COLO668 (cell line): ENCODE measurements around the gene CISD3.
A peak's percentile ranks its signal among the peaks of the same experiment; 100 is the strongest.

Experiments
- DNase-seq: peaks from one replicate; lab custom pipeline; 2025; ENCODE audit not compliant: unreplicated experiment; lab: John Stamatoyannopoulos, UW

CISD3 gene

DNA sequence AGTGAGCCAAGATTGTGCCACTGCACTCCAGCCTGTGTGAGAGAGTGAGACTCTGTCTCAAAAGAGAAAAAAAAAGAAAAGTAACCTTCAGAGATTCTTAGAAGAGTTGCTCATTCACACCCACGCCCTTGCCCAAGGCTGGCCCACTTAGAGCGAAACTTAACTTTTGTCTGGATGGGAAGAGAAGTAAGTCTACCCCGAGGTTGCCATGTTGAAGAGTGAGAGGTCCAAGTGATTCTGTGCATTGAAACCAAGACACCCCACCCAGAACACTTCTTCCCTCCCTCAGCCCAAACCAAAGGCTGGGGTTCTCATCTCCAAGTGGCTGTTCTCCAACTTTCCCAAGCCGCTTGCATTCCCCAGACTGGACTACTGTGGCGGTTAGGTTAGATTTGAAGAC, 2.4 kb upstream of the CISD3 start:
- no peak for DNase-seq

DNA sequence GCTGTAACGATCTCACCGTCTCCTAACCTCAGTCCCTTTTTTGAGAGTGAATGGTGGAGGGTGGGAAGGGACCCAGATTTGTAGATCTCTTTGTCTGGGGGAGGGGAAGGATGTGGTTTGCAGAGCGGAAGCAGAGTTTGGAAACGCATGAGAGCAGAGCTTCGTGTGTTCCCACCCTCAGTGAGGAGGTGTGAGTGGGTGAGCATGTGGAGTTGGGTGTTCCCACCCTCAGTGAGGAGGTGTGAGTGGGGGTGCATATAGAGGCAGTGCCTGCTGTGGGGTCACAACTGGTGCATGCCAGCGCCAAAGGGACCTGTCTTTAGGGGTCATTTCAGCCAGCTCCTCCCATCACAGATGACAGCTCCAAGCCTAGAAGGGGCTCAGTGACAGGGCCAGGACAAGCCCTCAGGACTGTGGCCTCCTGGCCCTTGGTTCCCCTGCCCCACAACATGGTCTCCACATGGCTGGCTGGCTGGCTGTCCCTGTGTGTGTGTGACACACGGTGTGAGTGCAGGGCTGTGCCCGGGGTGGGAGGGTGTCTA, 1.8 kb upstream of the CISD3 start:
- no peak for DNase-seq

DNA sequence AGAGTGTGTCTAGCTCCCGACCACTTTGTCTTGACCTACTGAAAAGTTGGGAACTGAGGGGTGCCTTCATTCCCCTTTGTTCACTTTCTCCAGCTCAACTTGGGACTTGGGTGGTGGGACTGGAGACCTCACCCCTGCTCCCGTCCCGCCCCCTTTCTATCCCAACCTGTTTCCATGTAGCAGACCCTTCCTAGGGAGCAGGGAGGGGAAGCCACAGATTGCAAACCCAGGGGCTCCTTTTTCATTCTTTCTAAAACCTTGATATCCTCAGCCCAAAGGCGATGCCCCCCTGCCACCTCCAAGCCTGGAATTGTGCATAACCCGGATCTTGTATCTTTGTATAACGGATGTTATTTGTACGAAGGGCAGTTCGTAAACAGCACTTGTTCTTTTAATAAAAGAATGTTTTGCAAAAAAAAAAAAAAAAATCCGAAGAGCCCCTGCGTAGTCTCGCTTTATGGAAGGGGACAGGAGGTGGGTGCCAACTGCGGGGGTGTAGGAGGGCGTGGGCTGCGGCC, 714 bp upstream of the CISD3 start:
- DNase-seq: no peak

DNA sequence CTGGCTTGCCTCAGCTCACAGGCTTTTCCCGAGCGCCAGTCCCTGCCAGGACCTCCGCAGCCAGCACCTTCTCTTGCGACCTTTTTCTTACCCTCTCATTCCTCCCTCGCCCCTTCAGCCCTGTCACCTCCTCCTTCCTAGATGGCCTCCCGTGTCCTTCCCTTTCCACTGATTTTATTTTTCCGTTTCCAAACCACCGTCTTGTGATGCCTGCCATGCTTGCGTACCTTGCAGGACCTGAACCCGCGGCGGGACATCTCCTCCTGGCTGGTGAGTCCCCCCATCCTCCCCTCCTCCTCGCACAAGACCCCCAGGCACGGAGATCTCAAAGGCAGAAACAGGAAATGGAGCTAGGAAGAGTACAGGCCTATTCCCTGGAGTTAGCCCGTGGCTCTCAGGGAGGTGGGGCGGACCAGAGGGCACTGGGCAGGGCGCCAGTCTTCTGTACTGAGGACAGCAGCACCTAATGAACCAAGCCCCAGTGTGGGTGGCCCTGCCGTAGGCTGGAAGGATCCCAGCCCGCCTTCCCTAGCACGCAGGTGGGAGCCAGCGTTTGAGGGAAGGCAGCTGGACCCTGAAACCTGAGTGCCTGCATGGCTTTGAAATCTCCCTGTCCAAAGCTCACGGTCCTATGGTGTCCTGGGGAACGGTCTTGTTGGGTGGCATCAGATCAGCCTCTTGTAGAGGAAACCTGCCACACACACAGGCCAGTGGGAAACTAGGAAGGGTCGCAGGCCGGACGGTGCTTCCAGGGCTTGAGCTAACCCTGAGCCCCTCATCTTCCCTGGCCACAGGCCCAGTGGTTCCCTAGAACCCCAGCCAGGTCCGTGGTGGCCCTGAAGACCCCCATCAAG, 612 bp downstream of the CISD3 start:
- peak; percentile 64 for DNase-seq

DNA sequence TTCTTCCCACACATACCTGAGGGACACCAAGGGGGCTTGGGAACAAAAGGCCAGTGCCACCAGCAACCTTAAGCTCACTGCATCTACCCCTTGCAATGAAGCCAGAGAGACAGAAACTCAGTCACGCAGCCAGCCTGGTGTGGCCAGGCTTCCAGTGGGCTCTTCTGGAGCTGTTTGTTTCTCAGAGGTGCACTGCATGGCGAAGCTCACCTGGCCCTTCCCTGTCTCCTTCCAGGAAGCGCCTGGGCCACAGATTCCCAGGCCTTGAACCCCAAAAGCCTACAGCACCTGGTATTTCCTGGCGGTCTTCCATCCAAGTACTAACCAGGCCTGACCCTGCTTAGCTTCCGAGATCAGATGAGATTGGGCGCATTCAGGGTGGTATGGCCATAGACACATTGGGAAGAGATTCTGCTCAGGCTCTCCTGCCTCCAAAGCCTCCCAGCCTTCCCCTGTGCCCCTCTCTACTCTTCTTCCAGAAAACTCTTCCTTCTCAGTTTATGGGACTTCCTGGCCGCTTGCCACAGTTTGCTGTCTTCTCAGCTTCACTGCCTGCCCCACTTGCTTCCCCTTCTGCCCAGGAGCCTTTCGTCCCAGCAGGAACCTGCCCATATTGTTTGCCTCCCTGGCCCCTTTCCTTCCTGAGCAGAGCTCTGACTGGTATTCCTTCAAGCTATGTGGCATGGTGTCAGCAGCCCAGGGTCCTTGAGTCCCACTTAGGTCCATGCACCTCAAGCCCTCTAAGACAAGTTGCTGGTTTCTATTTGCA, 1.6 kb downstream of the CISD3 start:
- DNase-seq: no peak

DNA sequence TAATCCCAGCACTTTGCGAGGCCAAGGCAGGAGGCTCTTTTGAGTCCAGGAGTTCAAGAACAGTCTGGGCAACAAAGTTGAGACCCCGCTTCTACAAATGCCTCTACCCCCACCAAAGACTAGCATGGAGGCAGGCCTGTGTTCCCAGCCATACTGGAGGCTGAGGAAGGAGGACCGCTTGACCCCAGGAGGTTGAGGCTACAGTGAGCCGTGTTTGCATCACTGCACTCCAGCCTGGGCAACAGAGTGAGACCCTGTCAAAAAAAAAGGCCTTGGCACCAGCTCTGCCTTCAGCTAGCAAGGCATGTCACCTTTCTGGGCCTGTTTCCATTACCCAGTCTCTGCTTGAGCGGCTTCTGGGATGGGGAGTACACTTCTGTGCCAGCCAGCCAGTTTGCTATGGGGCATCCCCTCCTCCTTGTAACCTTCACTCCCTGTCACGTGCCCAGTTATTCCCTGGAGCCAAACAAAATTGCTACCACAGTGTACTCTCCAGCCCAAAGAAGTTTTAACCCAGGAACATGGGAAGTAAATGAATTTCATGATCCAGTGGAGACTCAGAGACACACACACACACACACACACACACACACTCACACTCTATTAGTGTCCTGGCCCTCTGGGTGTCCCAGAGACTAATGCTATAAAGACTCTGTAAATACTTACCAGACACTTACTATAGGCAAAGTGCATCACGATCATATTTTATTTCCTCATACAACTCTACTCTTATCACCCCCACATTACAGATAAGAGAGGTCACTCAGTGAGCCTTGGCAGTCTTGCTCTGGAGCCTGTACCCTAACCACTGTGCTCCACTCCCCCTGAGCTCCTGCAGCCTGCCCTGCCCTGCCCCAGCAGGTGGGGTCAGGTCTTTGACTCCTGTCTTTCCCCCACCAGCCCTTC, 2.5 kb downstream of the CISD3 start:
- no peak for DNase-seq

DNA sequence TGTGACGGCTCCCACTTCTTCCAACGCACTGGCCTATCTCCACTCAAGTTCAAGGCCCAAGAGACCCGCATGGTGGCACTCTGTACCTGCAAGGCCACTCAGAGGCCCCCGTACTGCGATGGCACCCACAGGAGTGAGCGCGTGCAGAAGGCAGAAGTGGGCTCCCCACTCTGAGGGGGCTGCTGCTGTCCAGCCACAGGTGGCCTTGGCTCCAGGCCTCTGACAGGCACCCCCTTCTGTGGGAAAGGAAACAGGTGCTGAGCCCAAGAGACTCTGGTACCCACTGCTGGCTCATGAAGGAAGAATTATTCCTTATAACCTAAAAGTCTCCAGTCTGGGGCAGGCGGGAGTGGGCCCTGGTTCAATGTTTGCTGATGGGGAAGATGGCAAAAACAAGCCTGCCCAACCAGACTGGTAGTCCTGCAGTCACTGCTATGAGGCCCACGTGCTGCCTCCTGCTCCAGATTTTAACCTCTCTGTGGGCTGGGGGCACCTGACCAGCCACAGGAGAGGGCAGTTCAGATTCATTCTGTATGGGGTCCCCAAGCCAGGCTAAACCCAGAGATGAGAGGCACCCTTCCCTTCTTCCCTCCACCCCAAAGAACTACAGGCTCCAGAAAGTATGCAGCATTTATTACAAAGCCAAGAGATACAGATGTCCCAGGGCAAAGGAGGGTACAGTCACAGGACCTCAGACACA, 3.3 kb downstream of the CISD3 start:
- no peak for DNase-seq

DNA sequence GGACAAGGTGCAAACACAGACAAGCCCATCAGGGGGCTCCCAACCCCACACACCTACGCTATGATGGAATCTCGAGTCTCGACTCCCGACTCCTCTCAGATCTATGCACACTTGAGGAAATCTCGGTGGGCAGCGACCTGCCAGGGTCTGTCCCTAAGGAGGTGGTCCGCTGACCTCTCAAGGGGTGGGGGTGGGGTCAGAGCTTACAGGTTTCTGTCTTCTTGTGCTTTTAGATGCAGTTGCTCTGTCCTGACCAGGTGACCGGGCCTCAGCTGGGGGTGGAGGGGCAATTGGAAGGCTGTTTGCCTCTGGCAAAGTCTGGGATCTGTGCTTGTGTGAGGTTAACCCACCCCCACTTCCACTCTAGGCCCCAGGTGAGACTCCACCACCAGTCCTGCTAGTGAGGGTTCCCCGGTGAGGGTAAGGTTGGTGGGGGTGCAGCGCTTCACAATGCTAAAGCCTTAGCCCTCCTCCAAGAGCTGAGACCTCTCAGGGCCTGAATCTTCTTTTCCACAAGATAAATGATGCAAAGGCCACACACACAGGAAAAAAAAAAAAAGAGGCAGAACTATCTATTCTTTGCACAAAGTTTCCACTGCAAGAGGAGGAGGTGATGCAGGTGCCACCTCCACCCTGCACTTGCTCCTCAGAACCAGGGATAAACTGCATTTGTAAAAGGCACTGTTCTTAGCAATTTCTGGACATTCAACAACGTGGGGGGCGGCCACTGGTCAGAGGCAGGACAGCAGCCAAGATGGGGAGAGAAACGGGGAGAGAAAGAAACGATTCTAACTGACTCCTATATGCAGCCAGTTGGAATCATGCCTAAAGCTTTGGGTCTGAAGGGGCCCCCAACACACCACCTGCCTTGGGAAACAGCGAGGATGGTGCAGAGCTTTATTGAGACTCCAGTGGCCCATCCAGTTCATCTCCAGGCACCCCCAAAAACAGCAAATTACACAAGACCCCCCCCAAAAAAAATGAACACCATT, 4.1 kb downstream of the CISD3 start:
- peak; percentile 4 for DNase-seq

DNA sequence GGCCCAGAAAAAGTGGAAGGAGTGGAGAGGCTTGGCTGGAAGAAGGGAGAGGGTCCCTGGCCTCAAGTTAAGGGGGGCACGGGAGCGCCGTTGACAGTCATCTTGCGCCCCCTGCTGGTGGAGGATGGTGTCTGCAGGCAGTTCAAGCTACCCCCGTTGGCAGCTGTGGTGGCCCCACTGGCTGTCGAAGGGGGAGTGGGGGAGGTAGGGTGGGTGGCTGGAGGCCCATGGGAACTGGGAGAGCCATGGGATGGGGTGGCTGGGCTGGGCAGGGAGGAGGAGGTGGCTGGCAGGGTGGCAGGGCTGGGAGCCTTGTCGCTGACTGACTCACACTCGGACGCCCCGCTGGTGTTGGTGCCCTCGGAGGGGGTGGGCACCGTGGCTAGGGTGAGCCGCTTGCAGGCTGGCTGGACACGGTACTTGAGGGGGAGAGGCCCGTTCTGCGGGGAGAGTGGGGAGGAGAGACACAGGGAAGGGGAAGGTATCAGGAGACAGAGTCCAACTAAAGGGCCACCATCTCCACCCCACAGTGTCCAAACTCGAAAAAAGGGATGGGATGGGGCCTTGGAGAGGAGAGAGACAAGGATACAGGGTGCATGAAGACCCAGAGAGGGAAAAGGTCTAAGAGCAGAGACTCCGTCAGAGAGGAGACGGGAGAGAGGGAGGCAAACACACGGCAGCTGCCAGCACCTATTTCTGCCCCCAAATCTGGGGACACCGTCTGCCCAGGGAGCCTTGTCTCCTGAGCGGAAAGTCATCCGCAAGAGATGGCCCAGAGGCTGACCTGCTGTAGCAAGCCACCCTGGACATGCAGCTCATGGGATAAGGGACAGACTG, 5.2 kb downstream of the CISD3 start:
- DNase-seq: peak; percentile 31

DNA sequence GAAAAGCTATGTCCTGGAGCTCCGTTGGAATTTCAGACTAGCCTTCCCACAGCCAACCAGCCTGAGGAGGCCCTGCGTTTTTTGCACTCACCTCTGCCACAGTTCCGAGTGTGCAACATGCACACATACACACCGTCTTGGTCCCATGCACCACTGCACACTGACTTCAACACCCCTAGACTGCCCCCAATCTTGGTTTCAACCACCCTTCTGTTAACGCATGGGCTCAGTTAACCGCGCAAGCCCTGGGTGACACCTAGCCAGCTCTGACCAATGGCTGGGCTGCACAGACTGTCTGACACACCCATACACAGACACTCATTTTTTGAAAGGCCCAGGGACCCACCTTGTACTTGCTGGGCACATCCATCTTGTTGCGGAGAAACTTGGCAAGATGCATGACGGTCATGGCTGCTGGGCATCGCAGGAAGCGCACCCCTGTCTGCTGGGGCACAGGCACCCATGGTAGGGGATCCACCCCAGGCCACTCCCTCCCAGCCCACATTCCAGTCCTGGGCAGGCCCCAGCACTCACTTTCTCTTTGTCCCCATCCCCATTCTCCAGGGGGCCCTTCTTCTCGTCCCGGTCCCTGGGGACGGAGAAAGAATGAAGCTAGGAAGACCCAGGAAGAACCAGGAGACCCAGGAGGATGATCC, 8.0 kb downstream of the CISD3 start:
- DNase-seq: no peak

DNA sequence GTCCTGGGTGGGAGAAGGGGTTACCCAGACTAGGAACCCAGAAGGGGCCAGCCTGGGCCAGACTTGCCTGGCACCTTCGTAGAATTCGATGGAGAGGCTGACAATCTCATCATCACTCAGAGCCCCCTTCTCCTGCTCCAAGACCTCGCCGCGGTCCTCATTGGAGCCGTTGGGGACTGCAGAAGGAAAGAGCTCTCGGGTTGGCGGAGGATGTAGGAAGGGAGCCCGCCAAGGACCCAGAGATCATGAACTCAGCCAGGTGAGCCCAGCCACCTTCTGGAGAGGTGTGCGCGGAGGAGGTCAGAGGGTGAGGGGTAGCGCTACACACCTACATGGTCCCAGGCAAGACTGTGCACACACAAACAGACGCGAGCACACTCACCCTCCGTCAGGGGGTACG, 8.5 kb downstream of the CISD3 start:
- no peak for DNase-seq

DNA sequence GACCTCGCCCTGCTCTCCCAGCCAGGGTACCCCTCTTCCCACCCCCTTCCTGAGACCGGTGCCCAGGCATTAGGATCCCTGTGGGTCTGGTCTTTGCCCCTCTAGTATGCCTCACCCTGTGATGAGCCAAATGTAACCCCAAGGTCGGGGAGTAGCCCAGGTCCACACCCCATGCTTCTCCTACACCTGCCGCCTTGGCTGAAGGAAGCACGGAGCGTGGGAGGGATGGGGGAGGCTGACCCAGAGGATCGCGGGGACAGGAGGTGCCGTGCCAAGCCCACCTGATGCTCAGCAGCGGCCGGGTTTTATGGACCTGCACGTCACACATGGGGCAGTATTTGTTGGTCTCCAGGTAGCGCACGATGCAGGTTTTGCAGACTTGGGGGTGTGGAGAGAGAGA, 9.2 kb downstream of the CISD3 start:
- no peak for DNase-seq

DNA sequence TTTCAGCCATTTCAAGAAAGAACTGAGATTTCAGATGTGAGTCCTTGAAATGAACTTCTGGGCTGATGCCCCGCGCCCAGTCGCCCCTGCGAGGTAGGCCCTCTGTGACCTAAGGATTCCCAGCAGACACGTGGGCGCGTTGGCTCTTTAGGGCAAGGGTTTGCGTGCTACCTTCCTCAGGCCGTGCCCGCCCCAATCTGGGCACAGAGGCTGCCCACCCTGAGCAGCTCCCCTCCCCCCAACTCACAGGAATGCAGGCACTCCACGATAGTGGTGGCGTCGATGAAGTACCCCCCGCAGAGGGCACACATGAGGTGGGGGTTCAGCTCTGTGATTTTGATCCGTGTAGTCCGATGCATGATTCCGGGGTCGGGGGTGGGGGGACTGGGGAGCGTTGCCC, 9.9 kb downstream of the CISD3 start:
- no peak for DNase-seq

DNA sequence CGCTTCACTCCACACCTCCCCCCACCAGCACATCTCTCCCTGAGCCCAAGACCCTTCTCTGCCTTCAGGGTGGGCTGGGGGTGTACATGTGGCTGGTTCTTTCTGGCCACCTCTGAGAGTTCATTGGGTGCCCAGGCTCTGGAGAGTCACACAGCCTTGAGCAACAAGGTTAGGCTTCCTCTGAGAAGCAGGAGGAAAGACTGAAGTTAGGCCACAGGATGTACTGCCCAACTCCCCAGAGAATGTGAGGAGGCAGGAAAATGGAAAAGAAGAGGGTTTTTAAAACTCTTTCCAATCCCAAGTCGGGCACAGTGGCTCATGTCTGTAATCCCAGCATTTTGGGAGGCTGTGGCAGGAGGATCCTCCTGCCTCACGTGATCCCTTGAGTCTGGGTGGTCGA, 10.7 kb downstream of the CISD3 start:
- DNase-seq: no peak

DNA sequence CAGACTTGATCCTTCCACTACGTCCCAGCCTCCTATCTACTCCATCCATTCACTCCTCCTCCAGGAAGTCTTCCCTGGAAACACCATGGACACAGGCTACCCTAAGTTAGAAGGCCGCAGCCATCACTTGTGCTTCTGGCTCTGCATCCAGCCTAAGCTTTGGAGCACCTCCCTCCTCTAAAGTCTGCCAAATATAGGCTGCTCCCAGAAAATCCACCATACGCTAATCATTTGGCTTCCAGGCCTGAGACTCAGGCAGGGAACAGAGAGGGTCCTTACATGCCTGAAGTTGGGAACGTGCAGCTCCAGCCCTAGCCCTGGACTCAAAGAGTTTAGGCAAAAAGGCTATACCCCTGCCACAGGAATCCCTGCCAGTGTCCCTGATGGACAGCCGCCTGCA, 11.3 kb downstream of the CISD3 start:
- DNase-seq: no peak

DNA sequence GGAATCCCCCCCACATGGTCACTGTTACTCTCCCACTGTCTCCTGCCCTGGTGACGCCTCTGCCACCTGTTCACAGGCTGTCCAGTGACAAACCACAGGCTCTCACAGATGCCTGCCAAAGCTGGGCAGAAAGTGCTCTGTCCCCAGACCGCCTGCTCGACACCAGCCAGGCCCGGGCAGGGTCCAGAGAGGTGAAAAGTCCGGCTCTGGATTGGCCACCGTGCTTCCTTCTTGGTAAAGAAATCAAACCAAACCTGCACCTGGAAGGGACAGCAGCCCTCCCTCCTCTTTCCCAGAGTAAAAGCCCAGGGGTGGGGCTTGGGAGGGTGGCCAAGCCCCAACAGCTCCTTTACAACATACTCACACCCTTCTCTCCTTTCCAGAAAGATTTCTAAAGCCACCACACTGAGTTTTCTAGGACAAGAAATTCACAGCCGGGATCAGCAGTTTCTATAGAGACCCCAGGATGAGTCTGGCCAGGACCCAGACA, 11.8 kb downstream of the CISD3 start:
- DNase-seq: no peak
